MM.1S (cell line): ENCODE data around the gene ARFIP1.

ENCODE experiments used
- DNase-seq: peaks from one replicate; pipeline ENCODE4 v3.0.0-alpha.2; 2015
- H2AFZ ChIP-seq: fragments of 300-600 bp; sonication (generic); 2 replicates; pipeline ENCODE4 v1.6.0; 2016; ENCODE audit warnings: antibody characterized with exemption, low read length
- H3F3A ChIP-seq: fragments of 300-600 bp; sonication (generic); 2 replicates; pipeline ENCODE4 v1.6.1; 2016; ENCODE audit warnings: mild to moderate bottlenecking, antibody characterized with exemption, low read length, moderate library complexity, mixed read lengths; ENCODE audit not compliant: insufficient read depth
- H3K27ac ChIP-seq: fragments of 300-600 bp; sonication (generic); 2 replicates; pipeline ENCODE4 v1.5.1; 2016; ENCODE audit warnings: mild to moderate bottlenecking, low read length
- H3K27me3 ChIP-seq: fragments of 300-600 bp; sonication (generic); replicated peaks from 2 replicates; pipeline ENCODE4 v1.6.0; 2016; ENCODE audit warnings: low read length; ENCODE audit not compliant: insufficient read depth
- H3K36me3 ChIP-seq: fragments of 300-600 bp; sonication (generic); replicated peaks from 2 replicates; pipeline ENCODE4 v1.6.1; 2016; ENCODE audit warnings: mild to moderate bottlenecking, low read length, mixed read lengths; ENCODE audit not compliant: insufficient read depth
- H3K4me1 ChIP-seq: fragments of 300-600 bp; sonication (generic); 2 replicates; pipeline ENCODE4 v1.6.1; 2016; ENCODE audit warnings: low read length, mixed read lengths
- H3K4me2 ChIP-seq: fragments of 300-600 bp; sonication (generic); 2 replicates; pipeline ENCODE4 v1.6.0; 2016; ENCODE audit warnings: low read depth, low read length
- H3K4me3 ChIP-seq: fragments of 300-600 bp; sonication (generic); 2 replicates; pipeline ENCODE4 v1.5.1; 2016; ENCODE audit warnings: low read length, mixed read lengths
- H3K79me2 ChIP-seq: fragments of 300-600 bp; sonication (generic); 2 replicates; pipeline ENCODE4 v1.6.1; 2016; ENCODE audit warnings: mixed run types, low read length, mixed read lengths
- H3K9ac ChIP-seq: fragments of 300-600 bp; sonication (generic); 2 replicates; pipeline ENCODE4 v1.6.1; 2016; ENCODE audit warnings: low read length, mixed read lengths
- H3K9me2 ChIP-seq: fragments of 300-600 bp; sonication (generic); replicated peaks from 2 replicates; pipeline ENCODE4 v1.6.1; 2016; ENCODE audit warnings: mild to moderate bottlenecking, low read length, mixed read lengths; ENCODE audit not compliant: insufficient read depth
- H3K9me3 ChIP-seq: fragments of 300-600 bp; sonication (generic); replicated peaks from 2 replicates; pipeline ENCODE4 v1.6.1; 2016; ENCODE audit warnings: mild to moderate bottlenecking, low read length, mixed read lengths; ENCODE audit not compliant: insufficient read depth
- H4K20me1 ChIP-seq: fragments of 300-600 bp; sonication (generic); 2 replicates; pipeline ENCODE4 v1.6.1; 2016; ENCODE audit warnings: mild to moderate bottlenecking, low read length, moderate library complexity, mixed read lengths; ENCODE audit not compliant: insufficient read depth
- CTCF ChIP-seq: fragments of 300-600 bp; sonication (generic); IDR thresholded peaks from 2 replicates; pipeline ENCODE4 v1.5.1; 2016; ENCODE audit warnings: antibody characterized with exemption, low read length, mixed read lengths
- EZH2 ChIP-seq: fragments of 300-600 bp; sonication (generic); optimal IDR thresholded peaks from 2 replicates; pipeline ENCODE3; 2017; ENCODE audit warnings: low read depth, mild to moderate bottlenecking, antibody characterized with exemption, low read length, mixed read lengths
- EZH2phosphoT487 ChIP-seq: fragments of 300-600 bp; sonication (generic); IDR thresholded peaks from 2 replicates; pipeline ENCODE4 v1.6.1; 2018; ENCODE audit warnings: antibody characterized with exemption, low read length

The ARFIP1 gene

GRCh38 chr4:152825336-152825735 lies 45.6 kb downstream of the ARFIP1 start:
- Histone ChIP-seq H3K4me1 (no peaks in the 10 kb centered on the region), H3K9me2 (no peaks in the 10 kb centered on the region), H3K4me3 (no peak overlapping the region), H3F3A (no peaks in the 10 kb centered on the region), H2AFZ (no peak overlapping the region), H4K20me1 (no peaks in the 10 kb centered on the region), H3K27me3 (no peaks in the 10 kb centered on the region), H3K27ac (no peak overlapping the region), H3K79me2 (no peaks in the 10 kb centered on the region), H3K9ac (no peak overlapping the region), H3K36me3 (no peaks in the 10 kb centered on the region), H3K4me2 (no peak overlapping the region), H3K9me3 (no peaks in the 10 kb centered on the region)
- TF ChIP-seq EZH2 (no peak), EZH2phosphoT487 (no peak), CTCF (no peak)
- DNase-seq, result no peak

GRCh38 chr4:152828122-152828521 lies 48.4 kb downstream of the ARFIP1 start:
- no peaks in the 10 kb centered on the region for H4K20me1 ChIP-seq
- no peak overlapping the region for H3K9ac ChIP-seq
- no peak overlapping the region for H3K27ac ChIP-seq
- no peak overlapping the region for H3K4me2 ChIP-seq
- DNase-seq, result no peak
- no peaks in the 10 kb centered on the region for H3K4me1 ChIP-seq
- no peaks in the 10 kb centered on the region for H3F3A ChIP-seq
- H2AFZ ChIP-seq, result no peak overlapping the region
- no peaks in the 10 kb centered on the region for H3K9me2 ChIP-seq
- no peak overlapping the region for H3K4me3 ChIP-seq
- no peaks in the 10 kb centered on the region for H3K79me2 ChIP-seq
- no peaks in the 10 kb centered on the region for H3K9me3 ChIP-seq
- H3K27me3 ChIP-seq, result no peaks in the 10 kb centered on the region
- TF ChIP-seq CTCF, result no peak
- no peak for TF ChIP-seq EZH2phosphoT487
- no peak for TF ChIP-seq EZH2
- H3K36me3 ChIP-seq, result no peaks in the 10 kb centered on the region

- Histone ChIP-seq H3K4me2 (no peak overlapping the region), H3K9ac (no peak overlapping the region), H4K20me1 (no peaks in the 10 kb centered on the region), H3K27ac (no peak overlapping the region), H3K36me3 (no peaks in the 10 kb centered on the region), H3K9me2 (no peaks in the 10 kb centered on the region), H3K9me3 (no peaks in the 10 kb centered on the region), H3K27me3 (no peaks in the 10 kb centered on the region), H3K4me1 (no peaks in the 10 kb centered on the region), H3F3A (no peaks in the 10 kb centered on the region), H2AFZ (no peak overlapping the region), H3K4me3 (no peak overlapping the region), H3K79me2 (no peaks in the 10 kb centered on the region)
- no peak for DNase-seq
- no peak for TF ChIP-seq CTCF
- no peak for TF ChIP-seq EZH2phosphoT487
- no peak for TF ChIP-seq EZH2
Measured at GRCh38 chr4:152831416-152831815, 51.7 kb downstream of the ARFIP1 start.
